Activated CD4-positive, alpha-beta memory T cell treated with anti-CD3 and anti-CD28 coated beads, Interleukin-2, amount 10 ng/mL, durations not matched to agents 7 days and 5 days (primary cell): ENCODE measurements around the gene THYN1. TPM values are rescaled to one million over a fixed set of nuclear protein-coding genes. Genes with fewer than 3 reads are reported as not detected.
A peak's percentile ranks its signal among the peaks of the same experiment; 100 is the strongest.

Experiments
- CTCF ChIA-PET: fragments of 350-600 bp; sonication (Branson Sonifier 250); formaldehyde crosslinking; loops from one replicate; lab custom pipeline; 2021; ENCODE audit warnings: antibody characterized with exemption, inconsistent platforms; lab: Charles Lee
- POLR2A ChIA-PET: fragments of 350-600 bp; sonication (Branson Sonifier 250); formaldehyde crosslinking; loops from one replicate; lab custom pipeline; 2021; ENCODE audit warnings: antibody characterized with exemption; lab: Charles Lee
- DNase-seq: peaks from one replicate; pipeline ENCODE4 v3.0.0-alpha.2; 2020
- H3K27ac Mint-ChIP-seq: one replicate; pipeline ENCODE4 v1.8.0; 2021; ENCODE audit warnings: mild to moderate bottlenecking, mixed read lengths
- H3K27me3 Mint-ChIP-seq: one replicate; pipeline ENCODE4 v1.8.0; 2021; ENCODE audit warnings: mixed read lengths
- H3K36me3 Mint-ChIP-seq: one replicate; pipeline ENCODE4 v1.8.0; 2021; ENCODE audit warnings: low read depth, mixed read lengths
- H3K4me1 Mint-ChIP-seq: one replicate; pipeline ENCODE4 v1.8.0; 2021; ENCODE audit warnings: mixed read lengths
- H3K4me3 Mint-ChIP-seq: one replicate; pipeline ENCODE4 v1.8.0; 2021; ENCODE audit warnings: mild to moderate bottlenecking, mixed read lengths
- H3K9me3 Mint-ChIP-seq: one replicate; pipeline ENCODE4 v1.8.0; 2021; ENCODE audit warnings: mixed read lengths
- total RNA-seq, 2 experiments: library from RNA; stranded (reverse); gene quantifications; one replicate each; pipeline ENCODE4 v1.2.3, GENCODE V29; 2021

THYN1 gene
- total RNA-seq, 2 experiments from 2014 or later: 61.5 to 67.0 TPM

DNA sequence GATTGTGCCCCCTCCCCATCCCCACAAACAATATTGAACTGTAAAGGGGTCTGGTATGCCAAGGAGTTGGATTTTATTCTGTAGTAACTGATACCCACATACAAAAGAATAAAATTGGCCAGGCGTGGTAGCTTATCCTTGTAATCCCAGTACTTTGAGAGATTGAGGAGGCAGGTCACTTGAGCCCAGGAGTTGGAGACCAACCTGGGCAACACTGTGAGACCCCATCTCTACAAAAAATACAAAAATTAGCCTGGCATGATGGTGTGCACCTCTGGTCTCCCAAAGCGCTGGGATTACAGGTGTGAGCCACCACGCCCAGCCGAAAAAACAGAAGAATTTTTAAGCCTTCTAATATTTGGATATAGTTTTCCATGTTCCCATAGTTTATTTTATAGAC is 18.8 kb upstream of the THYN1 start:
- Mint-ChIP-seq H3K4me3 (no peak overlapping the region), H3K27me3 (peaks cover 2% of the 10 kb centered on the region), H3K4me1 (peaks cover 69% of the 10 kb centered on the region), H3K27ac (no peak overlapping the region), H3K36me3 (peaks cover 26% of the 10 kb centered on the region), H3K9me3 (no peaks in the 10 kb centered on the region)
- CTCF ChIA-PET: interaction anchor here (2.7 to 4.3 kb wide), 4 partner anchors 10 to 47 kb away, joined by 10 to 39 read pairs (median 24); partner anchors contain the start of genes ACAD8, NCAPD3, THYN1 and VPS26B
- POLR2A ChIA-PET: interaction anchor here (4.2 to 6.4 kb wide), 3 partner anchors 9 to 47 kb away, joined by 15 to 49 read pairs (median 37); partner anchors contain the start of genes ACAD8, NCAPD3, THYN1 and VPS26B
- DNase-seq: no peak

DNA sequence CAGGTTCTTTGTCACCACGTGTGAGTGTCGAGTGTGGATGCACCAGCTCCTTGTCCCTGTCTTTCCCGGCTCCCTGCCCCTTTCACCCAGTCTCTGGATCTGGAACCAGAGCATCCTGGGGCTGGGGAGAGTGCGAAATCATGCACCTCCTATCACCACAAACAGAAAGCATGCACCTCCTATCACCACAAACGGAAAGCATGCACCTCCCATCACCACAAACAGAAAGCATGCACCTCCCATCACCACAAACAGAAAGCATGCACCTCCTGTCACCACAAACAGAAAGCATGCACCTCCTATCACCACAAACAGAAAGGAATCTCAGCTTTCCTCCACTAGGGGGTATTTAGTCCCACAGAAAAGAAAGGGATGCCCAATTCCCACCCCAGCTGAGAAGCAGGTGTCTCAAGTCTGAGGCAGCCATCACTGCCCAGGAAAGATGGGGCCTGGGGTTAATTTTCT is 17.1 kb upstream of the THYN1 start:
- peak overlapping the region; percentile 39 for H3K4me3 Mint-ChIP-seq
- H3K27ac Mint-ChIP-seq: peak overlapping the region; percentile 67
- POLR2A ChIA-PET: interaction anchor here (0.6 to 6.4 kb wide), 8 partner anchors 8 to 156 kb away, joined by 3 to 49 read pairs (median 3); partner anchors contain the start of genes ACAD8, NCAPD3, THYN1 and VPS26B
- no peaks in the 10 kb centered on the region for H3K9me3 Mint-ChIP-seq
- H3K27me3 Mint-ChIP-seq: no peaks in the 10 kb centered on the region
- CTCF ChIA-PET: interaction anchor here (0.7 to 3.4 kb wide), 5 partner anchors 9 to 85 kb away, joined by 3 to 11 read pairs (median 6); partner anchors contain the start of gene NCAPD3
- peak; percentile 68 for DNase-seq
- H3K36me3 Mint-ChIP-seq: peaks cover 25% of the 10 kb centered on the region
- H3K4me1 Mint-ChIP-seq: peaks cover 75% of the 10 kb centered on the region

DNA sequence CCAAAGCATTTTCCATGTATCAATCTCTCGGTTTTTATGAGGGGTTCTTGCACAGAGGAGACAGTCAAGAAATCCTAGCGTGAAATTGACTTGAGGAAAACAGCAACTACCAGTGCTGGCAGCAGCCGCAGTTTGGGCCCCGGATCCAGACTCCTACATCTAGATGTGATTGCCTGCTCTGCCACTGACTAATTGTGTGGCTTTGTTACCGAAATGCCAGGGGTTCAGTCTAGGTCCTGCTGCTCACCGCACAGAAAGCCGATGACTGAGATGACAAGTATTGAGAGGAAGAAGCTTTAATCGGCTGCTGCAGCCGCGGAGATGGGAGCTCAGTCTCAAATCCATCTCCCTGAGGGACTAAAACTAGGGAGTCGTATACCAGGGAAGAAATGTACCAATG is 14.8 kb upstream of the THYN1 start:
- Mint-ChIP-seq H3K27ac (no peak overlapping the region), H3K27me3 (no peaks in the 10 kb centered on the region), H3K4me3 (no peak overlapping the region), H3K9me3 (no peaks in the 10 kb centered on the region), H3K36me3 (peaks cover 27% of the 10 kb centered on the region), H3K4me1 (peaks cover 56% of the 10 kb centered on the region)
- CTCF ChIA-PET: interaction anchor here (2.5 kb wide), 1 partner anchor 11 kb away, joined by 8 read pairs; no protein-coding TSS in a partner anchor
- POLR2A ChIA-PET: interaction anchor here (4.2 kb wide), 1 partner anchor 13 kb away, joined by 15 read pairs; the partner anchor contains the start of genes ACAD8 and THYN1
- no peak for DNase-seq

DNA sequence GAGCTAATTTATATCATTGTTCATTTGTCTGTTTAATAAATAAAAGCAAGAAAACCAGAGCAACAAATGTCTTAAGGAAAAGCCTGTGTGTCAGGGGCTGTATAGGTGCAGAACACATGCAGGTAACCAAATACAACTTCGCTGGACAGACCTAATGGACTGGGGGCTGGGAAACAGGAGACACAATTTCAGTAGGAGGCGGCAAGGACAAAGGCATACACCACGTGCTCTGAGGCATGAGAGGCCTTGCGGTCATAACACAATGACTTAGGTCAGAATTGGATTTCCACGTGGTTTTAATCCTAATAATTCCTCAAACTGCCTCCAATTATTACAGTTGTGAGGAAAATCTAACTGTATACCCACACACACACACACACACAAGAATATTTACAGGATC is 14.3 kb upstream of the THYN1 start:
- CTCF ChIA-PET: interaction anchor here (2.5 kb wide), 1 partner anchor 11 kb away, joined by 8 read pairs; no protein-coding TSS in a partner anchor
- DNase-seq: no peak
- no peaks in the 10 kb centered on the region for H3K27me3 Mint-ChIP-seq
- H3K36me3 Mint-ChIP-seq: peaks cover 28% of the 10 kb centered on the region
- H3K4me1 Mint-ChIP-seq: peaks cover 51% of the 10 kb centered on the region
- H3K27ac Mint-ChIP-seq: no peak overlapping the region
- POLR2A ChIA-PET: no interaction called here
- H3K4me3 Mint-ChIP-seq: no peak overlapping the region
- no peaks in the 10 kb centered on the region for H3K9me3 Mint-ChIP-seq

DNA sequence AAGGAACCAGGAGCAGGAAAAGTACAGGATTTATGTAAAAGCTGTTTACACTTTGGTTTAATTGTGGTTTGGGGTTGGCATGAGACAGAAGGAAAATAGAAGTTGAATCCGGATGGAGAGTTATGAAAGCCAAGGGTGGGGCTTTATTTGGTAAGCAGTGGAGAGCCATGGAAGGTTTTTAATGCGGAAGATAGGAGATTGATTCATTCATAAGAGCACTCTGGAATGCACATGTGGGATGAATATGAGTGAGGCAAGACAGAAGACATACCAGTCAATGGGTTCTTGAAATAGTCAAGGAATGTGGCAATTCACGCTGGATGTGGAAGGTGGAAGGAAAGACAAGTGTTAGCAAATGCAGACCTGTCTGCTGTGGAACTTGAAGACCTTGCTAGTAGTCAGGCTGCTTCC is 13.7 kb upstream of the THYN1 start:
- H3K4me3 Mint-ChIP-seq: no peak overlapping the region
- peaks cover 45% of the 10 kb centered on the region for H3K4me1 Mint-ChIP-seq
- POLR2A ChIA-PET: interaction anchor here (1.2 to 1.4 kb wide), 3 partner anchors 9 to 41 kb away, joined by 3 to 5 read pairs (median 3); partner anchors contain the start of gene GLB1L3

DNA sequence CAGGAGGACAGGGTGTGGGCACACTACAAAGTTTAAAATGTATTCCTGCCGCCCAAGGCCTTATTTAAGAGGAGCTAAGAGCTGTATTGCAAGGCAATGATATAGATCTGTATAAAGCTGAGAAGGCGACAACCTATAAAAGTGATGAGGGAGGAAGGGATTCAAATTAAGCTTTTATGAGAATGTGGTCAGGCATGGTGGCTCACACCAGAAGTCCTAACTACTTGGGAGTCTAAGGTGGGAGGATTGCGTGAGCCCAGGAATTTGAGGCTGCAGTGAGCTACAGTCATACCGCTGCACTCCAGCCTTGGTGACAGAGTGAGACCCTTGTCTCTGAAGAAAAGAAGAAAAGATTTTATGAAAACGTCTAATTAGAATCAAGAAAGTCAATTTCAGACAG is 13.3 kb upstream of the THYN1 start:
- DNase-seq: no peak
- Mint-ChIP-seq H3K27ac (no peak overlapping the region), H3K9me3 (no peaks in the 10 kb centered on the region), H3K36me3 (peaks cover 27% of the 10 kb centered on the region), H3K4me1 (peaks cover 41% of the 10 kb centered on the region), H3K4me3 (no peak overlapping the region), H3K27me3 (no peaks in the 10 kb centered on the region)
- ChIA-PET CTCF (interaction anchor here (0.7 to 1.4 kb wide), 2 partner anchors 10 to 16 kb away, joined by 3 to 4 read pairs; partner anchors contain the start of gene GLB1L3), POLR2A (interaction anchor here (0.6 to 1.4 kb wide), 4 partner anchors 10 to 41 kb away, joined by 3 to 5 read pairs (median 3); partner anchors contain the start of genes ACAD8, GLB1L3 and THYN1)

More for the DNA sequence above, 13.7 kb upstream of the THYN1 start:
- Mint-ChIP-seq H3K36me3 (peaks cover 28% of the 10 kb centered on the region), H3K9me3 (no peaks in the 10 kb centered on the region), H3K27me3 (no peaks in the 10 kb centered on the region), H3K27ac (no peak overlapping the region)
- DNase-seq: no peak
- CTCF ChIA-PET: interaction anchor here (0.7 to 2.5 kb wide), 3 partner anchors 10 to 16 kb away, joined by 3 to 8 read pairs (median 4); partner anchors contain the start of gene GLB1L3

DNA sequence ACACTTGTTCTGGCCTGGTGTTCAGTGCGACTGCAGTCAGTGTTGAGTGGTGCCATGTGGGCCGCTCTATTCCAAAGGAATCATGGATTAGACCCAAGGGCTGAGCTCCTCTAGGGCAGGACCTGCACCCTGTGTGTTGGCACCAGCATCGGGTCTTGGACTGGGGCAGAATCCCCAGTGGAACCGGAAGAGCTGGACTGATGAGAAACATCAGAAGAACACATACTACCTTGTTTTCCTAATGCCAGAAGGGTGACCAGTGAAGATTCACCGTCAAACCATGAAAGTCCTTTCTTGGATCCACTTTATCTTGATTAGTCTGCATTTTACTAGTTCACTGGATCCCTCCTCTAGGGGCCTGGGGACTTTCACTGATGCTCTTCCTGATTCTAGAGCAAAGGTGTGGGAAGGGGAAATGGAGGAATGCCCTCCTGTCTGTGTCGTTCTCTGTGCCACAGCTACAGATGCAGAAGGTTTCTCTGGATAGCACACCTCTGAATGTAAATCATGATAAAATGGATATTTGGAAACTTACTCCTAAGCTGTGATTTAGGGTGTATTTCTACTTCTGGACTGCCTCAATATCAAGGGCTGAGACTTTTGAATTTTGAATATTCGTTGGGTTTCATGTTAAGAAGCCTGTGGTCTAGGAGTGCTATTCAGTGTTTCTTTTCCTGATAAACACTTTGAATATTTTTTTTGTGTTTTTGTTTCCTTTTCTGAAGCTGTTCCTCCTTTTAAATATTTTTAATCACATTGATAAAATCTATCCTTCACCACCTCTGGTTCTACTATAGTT is 12.0 kb upstream of the THYN1 start:
- no peak overlapping the region for H3K4me3 Mint-ChIP-seq
- CTCF ChIA-PET: interaction anchor here (0.7 to 1.8 kb wide), 4 partner anchors 10 to 14 kb away, joined by 3 to 5 read pairs (median 4); partner anchors contain the start of genes ACAD8, GLB1L3 and THYN1
- H3K27me3 Mint-ChIP-seq: no peaks in the 10 kb centered on the region
- POLR2A ChIA-PET: interaction anchor here (1.2 to 5.7 kb wide), 2 partner anchors 10 to 41 kb away, joined by 3 to 37 read pairs; partner anchors contain the start of genes GLB1L3 and VPS26B
- H3K27ac Mint-ChIP-seq: no peak overlapping the region
- H3K36me3 Mint-ChIP-seq: peaks cover 26% of the 10 kb centered on the region
- H3K9me3 Mint-ChIP-seq: no peaks in the 10 kb centered on the region
- DNase-seq: no peak
- peaks cover 36% of the 10 kb centered on the region for H3K4me1 Mint-ChIP-seq

DNA sequence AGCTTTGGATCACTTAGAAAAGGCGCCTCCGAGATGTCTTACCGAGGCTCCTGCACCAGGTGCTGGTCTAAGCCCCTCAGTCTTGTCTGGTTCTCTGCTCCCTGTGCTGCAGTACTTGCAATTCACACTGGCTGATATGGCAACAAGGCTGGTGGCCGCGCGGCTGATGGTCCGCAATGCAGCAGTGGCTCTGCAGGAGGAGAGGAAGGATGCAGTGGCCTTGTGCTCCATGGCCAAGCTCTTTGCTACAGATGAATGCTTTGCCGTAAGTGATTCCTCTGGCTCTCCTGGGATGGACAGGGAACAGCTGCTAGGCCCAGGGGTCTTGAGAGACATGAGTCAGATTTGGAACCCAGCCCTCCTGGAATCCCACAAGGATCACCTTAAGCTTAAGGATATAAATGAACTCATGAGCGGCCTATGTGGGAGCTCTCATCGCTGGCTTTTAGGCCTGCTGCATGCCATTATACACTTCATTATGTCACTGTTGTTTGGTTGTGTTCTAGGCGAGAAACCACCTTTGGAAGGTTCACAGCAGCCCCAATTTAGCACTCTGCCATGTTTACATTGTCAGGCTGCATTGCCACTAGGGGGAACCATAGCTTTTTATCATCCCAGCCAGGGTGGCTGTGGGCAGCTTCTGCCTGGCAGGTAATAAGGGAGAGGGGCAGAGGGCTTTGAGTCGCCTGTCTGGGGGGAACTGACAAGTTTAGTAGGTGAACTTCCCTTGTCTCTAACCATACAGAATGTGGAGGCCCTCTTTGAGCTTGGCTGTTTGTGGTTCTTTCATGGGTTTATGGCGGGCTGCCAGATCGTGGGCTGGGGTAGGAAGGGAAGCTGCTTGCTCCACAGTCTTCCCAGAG is 8.7 kb upstream of the THYN1 start:
- Mint-ChIP-seq H3K4me3 (no peak overlapping the region), H3K27ac (no peak overlapping the region), H3K4me1 (peaks cover 17% of the 10 kb centered on the region), H3K9me3 (no peaks in the 10 kb centered on the region), H3K36me3 (peaks cover 39% of the 10 kb centered on the region), H3K27me3 (no peaks in the 10 kb centered on the region)
- POLR2A ChIA-PET: interaction anchor here (1.1 to 5.7 kb wide), 6 partner anchors 8 to 90 kb away, joined by 3 to 37 read pairs (median 7); partner anchors contain the start of genes ACAD8, GLB1L3 and THYN1
- CTCF ChIA-PET: interaction anchor here (0.6 to 3.4 kb wide), 16 partner anchors 9 to 185 kb away, joined by 3 to 39 read pairs (median 6); partner anchors contain the start of genes ACAD8, GLB1L3 and THYN1
- peak; percentile 46 for DNase-seq

DNA sequence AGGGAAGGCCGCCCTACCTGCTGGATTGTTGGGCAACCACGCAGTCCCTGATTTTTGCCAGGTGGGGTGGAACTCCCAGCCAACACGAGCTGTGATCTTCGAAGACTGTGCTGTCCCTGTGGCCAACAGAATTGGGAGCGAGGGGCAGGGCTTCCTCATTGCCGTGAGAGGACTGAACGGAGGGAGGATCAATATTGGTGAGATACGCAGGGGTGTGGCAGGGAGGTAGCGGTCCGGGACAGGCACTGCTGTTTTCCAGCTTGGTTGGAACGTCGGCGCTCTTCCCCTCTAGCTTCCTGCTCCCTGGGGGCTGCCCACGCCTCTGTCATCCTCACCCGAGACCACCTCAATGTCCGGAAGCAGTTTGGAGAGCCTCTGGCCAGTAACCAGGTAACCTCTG is 7.8 kb upstream of the THYN1 start:
- H3K9me3 Mint-ChIP-seq: no peaks in the 10 kb centered on the region
- H3K27ac Mint-ChIP-seq: no peak overlapping the region
- no peaks in the 10 kb centered on the region for H3K27me3 Mint-ChIP-seq
- ChIA-PET CTCF (interaction anchor here (1.2 to 3.4 kb wide), 9 partner anchors 9 to 99 kb away, joined by 4 to 39 read pairs (median 10); partner anchors contain the start of genes ACAD8, GLB1L3 and THYN1), POLR2A (interaction anchor here (1.0 to 5.7 kb wide), 5 partner anchors 7 to 38 kb away, joined by 3 to 37 read pairs (median 11); partner anchors contain the start of genes ACAD8, GLB1L3, THYN1 and VPS26B)
- peaks cover 13% of the 10 kb centered on the region for H3K4me1 Mint-ChIP-seq
- no peak overlapping the region for H3K4me3 Mint-ChIP-seq
- no peak for DNase-seq
- peaks cover 43% of the 10 kb centered on the region for H3K36me3 Mint-ChIP-seq

DNA sequence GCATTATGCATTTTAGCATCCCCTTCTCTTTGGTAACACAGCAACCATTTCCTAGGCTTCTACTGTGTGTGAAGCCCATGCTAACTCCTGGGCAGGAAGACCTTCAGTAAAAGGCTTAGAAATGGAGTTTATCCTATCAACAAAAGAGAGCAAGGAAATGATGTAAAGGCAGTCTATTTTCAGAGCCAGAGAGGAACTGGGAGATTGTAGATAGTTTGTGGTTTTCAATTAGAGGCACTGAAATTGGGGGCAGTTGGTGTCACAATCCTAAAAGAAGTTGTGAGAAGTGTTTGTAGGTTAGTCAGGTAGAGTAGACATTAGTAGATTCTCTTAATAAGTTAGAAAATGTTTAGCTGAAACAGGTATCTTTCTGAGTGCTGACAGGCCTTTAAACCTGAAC is 7.4 kb upstream of the THYN1 start:
- Mint-ChIP-seq H3K4me1 (peaks cover 16% of the 10 kb centered on the region), H3K36me3 (peaks cover 43% of the 10 kb centered on the region), H3K4me3 (no peak overlapping the region), H3K27ac (peak overlapping the region; percentile 64), H3K9me3 (no peaks in the 10 kb centered on the region), H3K27me3 (no peaks in the 10 kb centered on the region)
- ChIA-PET CTCF (interaction anchor here (1.9 to 3.4 kb wide), 6 partner anchors 8 to 20 kb away, joined by 8 to 39 read pairs (median 14); partner anchors contain the start of genes ACAD8, GLB1L3 and THYN1), POLR2A (interaction anchor here (1.0 to 5.7 kb wide), 4 partner anchors 11 to 38 kb away, joined by 3 to 37 read pairs (median 8); partner anchors contain the start of genes GLB1L3 and VPS26B)
- DNase-seq: no peak

DNA sequence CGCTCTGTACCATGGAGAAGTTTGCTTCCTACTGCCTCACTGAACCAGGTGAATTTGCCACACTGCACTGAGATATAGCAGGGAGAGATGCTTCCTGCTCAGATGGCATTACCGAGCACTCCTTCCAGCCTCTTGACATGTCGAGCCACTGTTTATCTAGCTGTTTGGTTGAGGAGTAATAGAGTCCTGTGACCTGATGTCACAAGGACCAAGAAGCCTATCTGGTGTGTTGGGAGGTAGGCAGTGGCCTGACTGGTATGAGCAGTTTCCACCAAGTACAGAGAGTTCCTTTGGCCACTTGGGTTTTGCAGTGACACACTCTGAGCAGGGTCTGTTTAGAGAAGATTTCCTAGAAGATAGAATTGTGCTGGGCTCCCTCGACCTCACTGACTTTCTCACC is 5.4 kb upstream of the THYN1 start:
- H3K9me3 Mint-ChIP-seq: no peaks in the 10 kb centered on the region
- H3K27ac Mint-ChIP-seq: no peak overlapping the region
- CTCF ChIA-PET: no interaction called here
- peaks cover 29% of the 10 kb centered on the region for H3K4me1 Mint-ChIP-seq
- POLR2A ChIA-PET: interaction anchor here (10.5 kb wide), 1 partner anchor 34 kb away, joined by 116 read pairs; the partner anchor contains the start of genes NCAPD3 and VPS26B
- H3K4me3 Mint-ChIP-seq: no peak overlapping the region
- H3K36me3 Mint-ChIP-seq: peaks cover 39% of the 10 kb centered on the region
- DNase-seq: no peak
- no peaks in the 10 kb centered on the region for H3K27me3 Mint-ChIP-seq
